ENCODE results near the gene ERI3.

- TF ChIP-seq CTCF (IDR thresholded peaks at IDR 0.05; ENCODE audit: extremely low read depth in 1 of 2, insufficient read depth in 1 of 2, low read depth in 1 of 2, low read length in 2 of 2) = no peak
- no peak for TF ChIP-seq POLR2AphosphoS5 (IDR thresholded peaks at IDR 0.05; ENCODE audit: insufficient read depth, low read depth, low read length)
- TF ChIP-seq POLR2A (IDR thresholded peaks at IDR 0.05; ENCODE audit: low read depth, low read length) = no peak
- no peak for TF ChIP-seq FOS (IDR thresholded peaks at IDR 0.05; ENCODE audit: borderline replicate concordance, insufficient read depth, low read length)
These were observed 111.1 kb downstream of the ERI3 start for GRCh38 chr1:44243782-44244495.

All from endothelial cell of umbilical vein (primary cell).